NB4 (cell line): ENCODE data around the gene RBBP8NL.

Experiments
- DNase-seq: peaks from one replicate; pipeline ENCODE4 v3.0.0; 2010; ENCODE audit warnings: low read depth
- H3K4me3 ChIP-seq: one replicate; pipeline ENCODE4 v1.5.1; 2011; ENCODE audit warnings: mild to moderate bottlenecking, low read depth, low read length, moderate library complexity
- CTCF ChIP-seq: IDR thresholded peaks from one replicate; pipeline ENCODE4 v1.5.1; 2012; ENCODE audit warnings: low read depth, low read length
- MAX ChIP-seq: IDR thresholded peaks from 2 replicates; pipeline ENCODE4 v1.6.1; 2011; ENCODE audit warnings: low read depth, low read length
- MYC ChIP-seq: IDR thresholded peaks from 2 replicates; pipeline ENCODE4 v1.6.1; 2011; ENCODE audit warnings: low read depth, low read length
- POLR2A ChIP-seq: IDR thresholded peaks from 2 replicates; pipeline ENCODE4 v1.6.1; 2011; ENCODE audit warnings: mild to moderate bottlenecking; ENCODE audit not compliant: insufficient read length; ENCODE audit errors: extremely low read depth

The RBBP8NL gene

GRCh38 chr20:62433658-62434497, 6.5 kb upstream of the RBBP8NL start:
- no peak for DNase-seq
- no peak for TF ChIP-seq CTCF
- TF ChIP-seq MAX, result no peak
- no peak for TF ChIP-seq POLR2A
- no peak for TF ChIP-seq MYC
- H3K4me3 ChIP-seq, result no peak overlapping the region

DNA sequence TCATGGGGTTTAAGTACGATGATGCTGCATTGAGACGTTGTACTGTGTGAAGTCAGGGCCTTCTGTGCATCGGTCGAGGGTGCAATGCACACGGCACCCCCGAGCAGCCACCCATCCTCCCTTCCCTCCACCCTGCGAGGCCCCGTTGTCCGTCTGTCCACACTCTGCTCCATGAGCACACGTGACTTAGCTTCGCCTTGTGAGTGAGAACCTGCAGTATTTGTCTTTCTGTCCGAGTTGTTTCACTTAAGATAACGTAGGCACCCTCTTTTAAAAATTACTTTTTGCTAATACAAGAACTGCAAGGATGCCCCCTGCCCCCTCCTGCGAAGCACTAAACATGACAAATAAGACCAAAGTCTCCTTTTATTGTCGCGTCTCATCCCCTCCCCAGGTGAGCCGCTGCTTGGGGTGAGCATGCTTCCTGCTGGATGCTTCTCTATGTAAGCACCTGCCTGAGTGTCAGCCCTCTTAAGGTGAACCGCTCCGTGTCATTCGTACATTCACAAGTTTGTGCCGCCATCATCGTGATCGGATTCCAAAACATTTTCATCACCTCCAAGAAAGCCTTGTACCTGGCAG, 3.6 kb upstream of the RBBP8NL start:
- H3K4me3 ChIP-seq, result no peak overlapping the region
- no peak for DNase-seq
- no peak for TF ChIP-seq MAX
- TF ChIP-seq POLR2A, result no peak
- TF ChIP-seq CTCF, result no peak
- TF ChIP-seq MYC, result no peak

DNA sequence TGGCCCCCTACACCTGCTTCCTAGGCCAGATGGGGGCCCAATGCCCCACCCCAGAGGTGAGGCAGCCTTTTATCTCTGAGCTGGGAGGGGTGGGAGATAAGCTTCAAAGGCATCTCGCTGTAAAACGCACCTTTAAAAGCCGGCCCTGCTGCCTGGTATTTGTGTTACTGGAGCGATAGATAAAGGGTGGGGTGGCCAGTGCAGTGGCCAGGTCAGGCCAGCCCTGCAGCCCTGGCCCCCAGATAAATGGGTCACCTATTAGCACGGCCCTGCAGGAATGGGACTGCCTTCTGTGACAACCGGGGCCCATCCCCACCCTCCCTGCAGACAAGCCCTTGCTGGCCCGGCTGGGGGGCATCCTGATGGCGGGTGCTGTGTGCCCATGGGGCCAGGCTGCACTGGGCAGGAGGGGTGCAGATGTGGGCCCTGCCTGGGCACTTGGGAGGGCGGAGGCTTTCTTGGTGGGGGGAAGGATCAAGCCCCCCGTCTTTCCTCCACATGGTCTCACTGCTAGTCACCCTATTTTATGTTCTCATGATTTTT, 3.0 kb upstream of the RBBP8NL start:
- TF ChIP-seq CTCF (no peak), MYC (no peak), POLR2A (no peak), MAX (no peak)
- H3K4me3 ChIP-seq, result no peak overlapping the region
- no peak for DNase-seq

DNA sequence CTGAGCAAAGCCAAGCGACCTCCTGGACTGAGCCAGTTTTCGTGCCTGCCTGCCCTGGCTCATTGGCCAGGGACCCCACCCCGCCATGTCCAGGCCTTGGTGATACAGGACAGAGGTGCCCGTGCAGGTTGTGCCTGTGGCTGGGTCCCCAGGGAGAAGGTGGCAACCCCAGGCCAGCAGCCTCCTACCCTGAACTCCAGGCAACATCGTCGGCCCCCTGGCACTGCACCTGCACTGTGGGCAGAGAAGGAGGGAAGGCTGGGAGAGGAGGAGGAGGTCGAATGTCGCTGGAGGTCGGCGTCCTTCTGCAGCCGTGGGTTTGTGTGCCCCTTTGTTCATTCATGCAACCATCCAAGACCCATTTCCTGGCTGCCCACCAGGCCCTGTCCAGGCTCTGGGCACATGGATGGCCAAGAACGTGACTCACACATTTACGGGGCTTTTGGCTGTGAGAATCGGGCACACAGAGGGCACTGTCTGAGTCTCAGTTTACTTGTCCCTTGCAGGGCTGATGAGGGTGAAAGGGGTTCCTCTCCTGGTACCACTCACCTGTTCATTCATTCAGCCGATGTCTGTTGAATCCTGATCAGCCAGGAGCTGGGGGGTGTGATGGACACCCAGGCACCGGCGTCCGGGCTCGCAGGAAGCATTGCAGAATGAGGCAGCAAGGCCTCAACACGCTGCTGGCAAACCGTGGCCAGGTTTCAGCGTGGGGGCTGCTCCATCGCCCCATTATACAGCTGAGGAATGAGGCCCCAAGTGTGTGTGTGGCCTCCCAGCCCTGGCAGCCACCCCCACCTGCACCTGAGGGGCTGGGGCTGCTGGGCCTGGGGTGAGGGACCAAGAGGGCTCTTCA, 2.3 kb upstream of the RBBP8NL start:
- TF ChIP-seq MYC (no peak), CTCF (no peak), MAX (no peak), POLR2A (no peak)
- DNase-seq, result no peak
- no peak overlapping the region for H3K4me3 ChIP-seq
